Right lung (tissue), 5 donors: ENCODE data around the gene MPO. TPM values are rescaled to one million over a fixed set of nuclear protein-coding genes. Genes with fewer than 3 reads are reported as not detected.

Source experiments
- DNase-seq, 2 donors: peaks; one replicate each; pipeline ENCODE4 v3.0.0-alpha.2; 2013
- polyA plus RNA-seq, 5 donors: library from polyadenylated mRNA; unstranded; fragments of 120-200 nt; gene quantifications; one replicate each; pipeline versions ENCODE4 v1.2.1 to v1.2.3, GENCODE V29; 2013; ENCODE audit warnings: inconsistent platforms in 1 of 5, low replicate concordance in 1 of 5; ENCODE audit not compliant: insufficient read length in 5 of 5, insufficient read depth in 1 of 5

The MPO gene
- polyA plus RNA-seq, 5 donors, result 5.7 to 16.2 (median 8.2) TPM

- no peak for DNase-seq
These were observed 14.5 kb downstream of the MPO start for GRCh38 chr17:58265902-58266875.

- DNase-seq, result no peak
These were observed 15.5 kb downstream of the MPO start for GRCh38 chr17:58265271-58265670.

- no peak for DNase-seq
These were observed 16.2 kb downstream of the MPO start for GRCh38 chr17:58264407-58265103.

- DNase-seq, result no peak
These were observed 17.0 kb downstream of the MPO start for GRCh38 chr17:58263773-58264172.

GRCh38 chr17:58262149-58262548 lies 18.6 kb downstream of the MPO start:
- DNase-seq, result no peak

- DNase-seq, result no peak
These were observed 25.9 kb downstream of the MPO start for GRCh38 chr17:58254803-58255202.

- no peak for DNase-seq
These were observed 27.7 kb downstream of the MPO start for GRCh38 chr17:58253082-58253481.

GRCh38 chr17:58252141-58252540 lies 28.6 kb downstream of the MPO start:
- DNase-seq, result no peak

GRCh38 chr17:58250344-58251011 lies 30.3 kb downstream of the MPO start:
- no peak for DNase-seq

- peak; percentile 60 to 63 for DNase-seq
These were observed 31.2 kb downstream of the MPO start for GRCh38 chr17:58249270-58250133.

GRCh38 chr17:58248955-58249269 lies 31.8 kb downstream of the MPO start:
- no peak for DNase-seq

GRCh38 chr17:58247511-58248363 lies 33.0 kb downstream of the MPO start:
- DNase-seq, result no peak

GRCh38 chr17:58246781-58247180 lies 34.0 kb downstream of the MPO start:
- DNase-seq, result no peak

- no peak for DNase-seq
These were observed 34.5 kb downstream of the MPO start for GRCh38 chr17:58246104-58246740.

GRCh38 chr17:58245428-58246103 lies 35.2 kb downstream of the MPO start:
- DNase-seq, result no peak

- DNase-seq, result no peak
These were observed 35.8 kb downstream of the MPO start for GRCh38 chr17:58244963-58245362.

- DNase-seq, result no peak
These were observed 38.5 kb downstream of the MPO start for GRCh38 chr17:58242171-58242784.

- DNase-seq, result no peak
These were observed 40.7 kb downstream of the MPO start for GRCh38 chr17:58239987-58240386.

GRCh38 chr17:58238147-58238634 lies 42.5 kb downstream of the MPO start, which contains the start of gene LPO:
TSS of gene LPO (plus strand) at chr17:58238584. CDS start at chr17:58242980, 4,396 bp downstream.
- no peak for DNase-seq
